ENCODE data around the gene BAZ2A.

GRCh38 chr12:56571121-56571520 lies 59.0 kb downstream of the BAZ2A start:
- TF ChIP-seq POLR2A (IDR thresholded peaks at IDR 0.05; ENCODE audit: low read length) (no peak), GATA1 (IDR thresholded peaks at IDR 0.05; ENCODE audit: low read depth, low read length) (no peak)
